ENCODE results near the gene COL9A3.

The COL9A3 gene

GRCh38 chr20:62822788-62823651 is 6.2 kb downstream of the COL9A3 start:
- Mint-ChIP-seq H3K4me3 (peak overlapping the region; percentile 14 to 58 (median 34)), H3K36me3 (ENCODE audit: low read depth) (no peaks in the 10 kb centered on the region), H3K9me3 (no peaks in the 10 kb centered on the region), H3K27ac (peak overlapping the region; percentile 61 to 84 (median 76)), H3K4me1 (no peaks in the 10 kb centered on the region), H3K27me3 (ENCODE audit: low read depth) (no peaks in the 10 kb centered on the region)
- TF ChIP-seq, protein P1, sequence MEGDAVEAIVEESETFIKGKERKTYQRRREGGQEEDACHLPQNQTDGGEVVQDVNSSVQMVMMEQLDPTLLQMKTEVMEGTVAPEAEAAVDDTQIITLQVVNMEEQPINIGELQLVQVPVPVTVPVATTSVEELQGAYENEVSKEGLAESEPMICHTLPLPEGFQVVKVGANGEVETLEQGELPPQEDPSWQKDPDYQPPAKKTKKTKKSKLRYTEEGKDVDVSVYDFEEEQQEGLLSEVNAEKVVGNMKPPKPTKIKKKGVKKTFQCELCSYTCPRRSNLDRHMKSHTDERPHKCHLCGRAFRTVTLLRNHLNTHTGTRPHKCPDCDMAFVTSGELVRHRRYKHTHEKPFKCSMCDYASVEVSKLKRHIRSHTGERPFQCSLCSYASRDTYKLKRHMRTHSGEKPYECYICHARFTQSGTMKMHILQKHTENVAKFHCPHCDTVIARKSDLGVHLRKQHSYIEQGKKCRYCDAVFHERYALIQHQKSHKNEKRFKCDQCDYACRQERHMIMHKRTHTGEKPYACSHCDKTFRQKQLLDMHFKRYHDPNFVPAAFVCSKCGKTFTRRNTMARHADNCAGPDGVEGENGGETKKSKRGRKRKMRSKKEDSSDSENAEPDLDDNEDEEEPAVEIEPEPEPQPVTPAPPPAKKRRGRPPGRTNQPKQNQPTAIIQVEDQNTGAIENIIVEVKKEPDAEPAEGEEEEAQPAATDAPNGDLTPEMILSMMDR (IDR thresholded peaks at IDR 0.05; ENCODE audit: unreplicated experiment in 3 of 3) = peak in 2 of 3 experiments; percentile 17 to 36

- Mint-ChIP-seq H3K4me1 (no peaks in the 10 kb centered on the region), H3K27me3 (ENCODE audit: low read depth) (no peaks in the 10 kb centered on the region), H3K36me3 (ENCODE audit: low read depth) (no peaks in the 10 kb centered on the region), H3K9me3 (no peaks in the 10 kb centered on the region), H3K27ac (peak overlapping the region in 1 of 3 experiments; percentile 61), H3K4me3 (no peak overlapping the region)
- TF ChIP-seq, protein P1 (IDR thresholded peaks at IDR 0.05; ENCODE audit: unreplicated experiment in 3 of 3) = no peak
Measured at GRCh38 chr20:62823688-62824475, 7.0 kb downstream of the COL9A3 start.

- Mint-ChIP-seq H3K27me3 (ENCODE audit: low read depth) (no peaks in the 10 kb centered on the region), H3K4me3 (peak overlapping the region in 1 of 3 experiments; percentile 32)
- TF ChIP-seq, protein P1 (IDR thresholded peaks at IDR 0.05; ENCODE audit: unreplicated experiment in 3 of 3) = no peak
Measured at GRCh38 chr20:62824476-62825332, 7.9 kb downstream of the COL9A3 start.

DNA sequence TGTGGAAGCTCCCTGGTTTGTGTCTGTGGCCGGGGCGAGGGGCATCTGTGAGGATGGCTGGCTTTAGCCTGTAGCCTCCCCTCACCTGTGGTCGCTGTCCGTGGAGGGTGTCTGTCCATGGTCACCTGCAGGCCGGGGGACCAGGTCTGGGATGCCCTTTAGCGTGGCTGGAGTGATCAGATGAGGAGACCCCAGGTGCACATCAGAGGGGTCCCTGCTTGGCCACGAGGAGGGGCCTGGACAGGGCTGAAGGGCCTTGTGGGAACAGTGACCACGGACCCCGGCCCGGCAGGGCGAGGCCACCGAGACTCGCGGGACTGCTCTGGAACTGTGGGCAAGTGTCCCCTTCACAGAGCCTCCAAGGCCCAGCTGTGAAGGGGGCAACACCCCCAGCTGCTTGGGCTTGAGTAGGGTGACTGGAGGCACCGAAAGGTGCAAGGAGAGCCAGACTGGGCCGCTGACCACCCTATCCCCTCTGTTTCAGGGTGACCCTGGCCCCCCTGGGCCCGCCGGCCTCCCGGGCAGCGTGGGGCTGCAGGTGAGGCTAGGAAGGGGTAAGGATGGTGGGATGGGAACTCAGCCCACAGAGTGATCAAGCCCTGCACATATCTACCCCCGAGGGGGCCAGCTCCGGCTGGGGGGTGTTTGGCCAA is 8.6 kb downstream of the COL9A3 start:
- H3K27ac Mint-ChIP-seq = no peak overlapping the region
- no peaks in the 10 kb centered on the region for H3K9me3 Mint-ChIP-seq
- no peaks in the 10 kb centered on the region for H3K27me3 Mint-ChIP-seq (ENCODE audit: low read depth)
- no peaks in the 10 kb centered on the region for H3K4me1 Mint-ChIP-seq
- TF ChIP-seq, protein P1 (IDR thresholded peaks at IDR 0.05; ENCODE audit: unreplicated experiment in 3 of 3) = no peak
- no peaks in the 10 kb centered on the region for H3K36me3 Mint-ChIP-seq (ENCODE audit: low read depth)
- H3K4me3 Mint-ChIP-seq = no peak overlapping the region

More at GRCh38 chr20:62824476-62825332, 7.9 kb downstream of the COL9A3 start:
- no peaks in the 10 kb centered on the region for H3K9me3 Mint-ChIP-seq
- no peaks in the 10 kb centered on the region for H3K4me1 Mint-ChIP-seq
- H3K27ac Mint-ChIP-seq = no peak overlapping the region
- H3K36me3 Mint-ChIP-seq (ENCODE audit: low read depth) = no peaks in the 10 kb centered on the region

DNA sequence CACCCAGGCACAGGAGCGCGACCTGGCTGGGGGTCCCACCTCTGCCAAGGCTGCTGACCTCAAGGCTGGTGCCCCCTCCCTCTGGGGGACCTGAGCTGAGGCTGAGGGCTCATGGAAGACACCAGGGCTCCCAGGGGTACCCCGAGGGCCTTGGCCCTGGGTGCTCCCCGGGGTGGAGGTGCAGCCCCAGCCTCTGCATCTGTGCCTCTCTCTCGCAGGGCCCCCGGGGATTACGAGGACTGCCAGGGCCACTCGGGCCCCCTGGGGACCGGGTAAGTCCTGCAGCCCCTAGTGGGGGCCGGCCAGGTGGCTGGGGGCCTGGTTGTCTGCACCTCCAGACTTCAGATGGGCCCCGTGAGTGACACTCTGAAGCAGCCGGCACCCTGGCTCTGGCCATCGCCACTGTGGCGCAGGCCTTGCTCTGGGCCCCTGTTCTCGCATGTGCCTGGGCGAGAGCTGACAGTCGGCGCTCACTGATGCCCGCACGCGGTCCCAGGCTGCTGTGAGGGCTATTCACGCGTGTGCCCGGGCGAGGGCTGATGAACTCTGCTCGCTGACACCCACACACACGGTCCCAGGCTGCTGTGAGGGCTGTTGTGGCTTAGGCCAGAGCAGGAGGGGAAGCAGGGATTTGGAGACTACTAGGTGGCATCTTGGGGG is 9.3 kb downstream of the COL9A3 start:
- H3K27me3 Mint-ChIP-seq (ENCODE audit: low read depth) = no peaks in the 10 kb centered on the region
- H3K36me3 Mint-ChIP-seq (ENCODE audit: low read depth) = no peaks in the 10 kb centered on the region
- H3K27ac Mint-ChIP-seq = no peak overlapping the region
- H3K4me1 Mint-ChIP-seq = no peaks in the 10 kb centered on the region
- H3K9me3 Mint-ChIP-seq = no peaks in the 10 kb centered on the region
- H3K4me3 Mint-ChIP-seq = no peak overlapping the region
- TF ChIP-seq, protein P1 (IDR thresholded peaks at IDR 0.05; ENCODE audit: unreplicated experiment in 3 of 3) = no peak

Measured in nephron (organoid).